GM10847 (cell line): ENCODE results near the gene PLIN1.

Experiments used
- POLR2A ChIP-seq: IDR thresholded peaks from 2 replicates; pipeline ENCODE4 v1.6.1; 2011; ENCODE audit not compliant: insufficient read length; ENCODE audit errors: extremely low read depth

The PLIN1 gene

GRCh38 chr15:89662893-89663626 is 16.1 kb downstream of the PLIN1 start:
- no peak for TF ChIP-seq POLR2A

DNA sequence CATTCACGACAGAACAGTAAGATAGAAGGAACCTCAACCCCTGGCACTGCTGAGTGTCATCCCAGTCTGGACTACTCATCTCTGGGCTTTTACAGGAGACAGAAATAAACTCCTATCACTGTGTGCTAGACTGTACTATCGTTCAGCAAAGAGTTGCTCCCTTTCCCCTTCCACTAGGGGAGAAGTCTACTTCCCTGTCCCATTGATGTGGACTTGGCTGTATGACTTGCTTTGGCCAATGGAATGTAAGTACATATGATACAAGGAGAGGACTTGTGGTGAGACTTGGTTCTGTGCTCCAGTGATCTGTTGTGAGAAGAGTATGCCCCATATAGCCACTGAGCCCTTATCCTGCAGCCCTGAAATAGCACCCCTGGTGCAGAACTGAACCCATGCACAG is 18.6 kb downstream of the PLIN1 start:
- no peak for TF ChIP-seq POLR2A

DNA sequence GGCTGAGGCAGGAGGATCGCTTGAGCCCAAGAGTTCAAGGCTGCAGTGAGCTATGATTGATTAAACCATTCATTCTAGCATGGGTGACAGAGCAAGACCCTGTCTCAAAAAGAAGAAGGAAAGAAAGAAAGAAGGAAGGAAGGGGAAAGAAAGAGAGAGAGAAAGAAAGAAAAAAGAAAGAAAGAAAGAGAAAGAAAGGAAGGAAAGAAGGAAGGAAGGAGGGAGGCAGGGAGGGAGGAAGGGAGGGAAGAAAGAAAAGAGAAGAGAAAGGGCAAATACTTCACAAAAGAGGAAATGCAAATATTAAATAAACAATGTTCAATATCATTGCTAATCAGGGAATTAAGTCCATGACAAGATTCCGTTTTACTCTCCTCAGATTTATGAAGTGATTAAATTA is 19.9 kb downstream of the PLIN1 start:
- TF ChIP-seq POLR2A = no peak

DNA sequence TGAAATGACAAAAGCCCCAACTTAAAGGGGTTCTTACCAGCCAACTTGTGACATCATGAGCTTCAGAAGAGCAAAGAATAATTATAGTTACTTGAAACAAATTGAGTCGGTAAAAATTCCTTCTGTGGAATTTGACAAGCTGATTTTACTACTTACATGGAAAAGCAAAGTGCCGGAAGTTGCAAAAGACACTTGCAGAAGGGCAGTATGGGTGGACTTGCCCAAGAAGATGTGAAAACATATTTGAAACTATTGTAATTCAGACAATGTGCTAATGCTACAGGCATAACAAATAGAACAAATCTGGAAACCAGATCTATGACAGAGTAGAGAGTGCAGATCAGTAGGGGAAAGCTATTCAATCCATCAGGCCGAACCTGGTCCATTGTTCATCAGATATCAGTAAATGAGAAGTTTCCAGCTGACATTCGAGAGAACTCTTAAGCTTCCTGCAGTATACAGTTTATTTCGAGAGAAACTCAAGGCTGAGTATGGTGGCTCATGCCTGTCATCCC is 21.4 kb downstream of the PLIN1 start:
- no peak for TF ChIP-seq POLR2A

- TF ChIP-seq POLR2A = no peak
Observed at GRCh38 chr15:89656116-89656815, 22.9 kb downstream of the PLIN1 start.

DNA sequence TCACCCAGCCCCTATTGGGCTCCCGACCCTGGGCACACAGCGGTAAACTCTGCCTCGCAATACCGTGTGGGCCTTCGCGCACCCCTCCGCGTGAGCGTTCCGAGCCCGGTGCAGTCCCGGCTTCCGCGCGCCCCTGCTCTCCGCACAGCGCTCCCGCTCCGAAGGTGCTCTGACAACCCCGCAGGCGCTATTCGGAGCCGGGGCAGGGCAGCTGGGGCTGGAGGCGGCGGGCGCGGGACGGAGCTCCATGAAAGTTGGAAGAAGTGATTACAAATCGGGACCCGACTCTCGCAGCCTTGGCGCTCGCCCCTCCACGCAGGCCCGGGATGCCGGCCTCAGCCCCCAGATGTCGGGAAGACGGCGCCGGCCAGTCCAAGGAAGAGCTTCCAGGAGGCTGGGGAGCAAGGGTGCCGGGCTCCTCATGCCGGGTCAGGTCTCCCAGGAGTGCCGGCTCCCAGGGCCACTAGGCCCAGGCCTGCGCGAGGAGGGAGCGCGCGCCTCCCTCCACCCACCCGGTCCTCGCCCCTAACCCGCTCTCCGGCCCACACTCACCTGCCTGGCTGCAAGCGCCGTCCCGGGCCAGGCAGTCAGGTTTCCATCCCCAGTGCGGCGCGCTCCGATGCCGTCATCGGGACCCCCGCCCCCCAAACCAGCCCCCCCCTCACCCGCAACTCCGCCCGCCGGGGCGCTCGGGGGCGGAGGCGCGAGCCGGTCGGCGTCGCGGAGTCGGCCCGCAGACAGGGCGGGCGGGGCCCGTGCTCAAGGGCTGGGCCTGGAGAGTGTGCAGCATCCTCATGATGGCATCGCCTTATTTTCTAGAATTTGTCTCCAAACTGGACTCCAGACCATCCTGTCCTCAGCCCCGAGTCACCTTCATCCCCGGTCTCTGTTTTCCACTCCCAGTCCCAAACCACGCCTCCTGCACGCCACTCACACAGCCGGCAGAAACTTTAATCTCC is 24.0 kb downstream of the PLIN1 start, which contains the start of gene KIF7:
Gene KIF7, minus strand, starts transcription at position 621 of the 959 bp plus-strand sequence. CDS start 2,537 bp downstream, outside the sequence.
- no peak for TF ChIP-seq POLR2A

- TF ChIP-seq POLR2A = no peak
Observed at GRCh38 chr15:89654301-89654761, 24.8 kb downstream of the PLIN1 start.

GRCh38 chr15:89653578-89653977 is 25.6 kb downstream of the PLIN1 start:
- no peak for TF ChIP-seq POLR2A

- no peak for TF ChIP-seq POLR2A
Observed at GRCh38 chr15:89652666-89653065, 26.5 kb downstream of the PLIN1 start.

- TF ChIP-seq POLR2A = no peak
Observed at GRCh38 chr15:89652131-89652530, 27.0 kb downstream of the PLIN1 start.

DNA sequence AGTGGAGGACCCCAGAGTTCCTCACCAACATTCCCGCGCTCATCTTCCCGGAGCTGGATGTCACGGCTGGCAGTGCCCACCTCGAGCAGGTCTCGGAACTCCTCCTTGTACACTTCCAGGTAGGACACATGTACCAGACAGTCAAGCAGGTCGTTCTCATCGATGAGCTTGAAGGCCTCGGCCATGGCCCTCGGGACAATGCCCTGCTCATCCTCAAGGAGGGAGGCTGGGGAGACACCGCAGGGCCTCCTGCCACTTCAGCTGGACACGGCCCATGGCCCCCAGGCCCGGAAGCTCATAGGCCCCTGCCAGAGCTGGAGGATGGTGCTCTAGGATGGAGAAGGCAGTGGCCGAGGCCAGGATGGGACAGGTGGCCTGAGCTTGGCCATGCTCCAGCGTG is 29.5 kb downstream of the PLIN1 start:
- TF ChIP-seq POLR2A = no peak

DNA sequence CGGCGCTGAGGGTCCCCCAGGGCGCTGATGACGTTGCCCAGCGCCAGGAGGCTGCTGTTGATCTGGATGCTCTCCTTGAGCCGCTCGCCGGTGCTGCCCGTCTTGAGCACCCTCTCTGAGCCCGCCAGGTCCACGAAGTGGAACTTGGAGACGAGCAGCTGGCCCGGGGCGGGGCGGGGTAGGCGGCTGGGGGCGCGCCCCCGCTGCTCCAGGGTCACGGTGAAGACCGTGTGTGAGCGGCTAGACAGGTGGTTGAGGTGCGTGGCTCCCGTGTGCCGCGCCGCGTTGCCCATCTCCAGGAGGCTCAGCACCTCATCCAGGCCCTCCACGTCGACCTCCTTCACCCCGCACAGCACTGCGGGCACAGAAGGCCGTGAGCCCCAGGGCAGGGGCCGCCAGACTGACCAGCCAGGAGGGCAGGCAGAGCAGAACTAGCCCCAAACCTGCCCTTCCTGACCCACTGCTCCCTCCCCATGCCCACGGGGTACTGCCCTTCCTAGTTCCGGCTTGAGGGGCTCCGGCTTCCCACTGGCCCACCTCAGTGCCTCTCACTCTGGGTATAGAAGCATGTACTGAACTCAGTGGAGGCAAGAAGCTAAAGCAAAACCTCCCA is 30.0 kb downstream of the PLIN1 start:
- TF ChIP-seq POLR2A = no peak

- no peak for TF ChIP-seq POLR2A
Observed at GRCh38 chr15:89648106-89649012, 30.8 kb downstream of the PLIN1 start.

- TF ChIP-seq POLR2A = no peak
Observed at GRCh38 chr15:89647191-89647851, 31.8 kb downstream of the PLIN1 start.
